ENCODE results near the gene NKPD1. TPM values are rescaled to one million over a fixed set of nuclear protein-coding genes. Genes with fewer than 3 reads are reported as not detected.

Gene NKPD1
- total and polyA plus RNA-seq, 2 donors (not counting 3 experiments of a cell fraction or from before 2014, with no cell fraction given) = 0.04 TPM; not detected in 1

DNA sequence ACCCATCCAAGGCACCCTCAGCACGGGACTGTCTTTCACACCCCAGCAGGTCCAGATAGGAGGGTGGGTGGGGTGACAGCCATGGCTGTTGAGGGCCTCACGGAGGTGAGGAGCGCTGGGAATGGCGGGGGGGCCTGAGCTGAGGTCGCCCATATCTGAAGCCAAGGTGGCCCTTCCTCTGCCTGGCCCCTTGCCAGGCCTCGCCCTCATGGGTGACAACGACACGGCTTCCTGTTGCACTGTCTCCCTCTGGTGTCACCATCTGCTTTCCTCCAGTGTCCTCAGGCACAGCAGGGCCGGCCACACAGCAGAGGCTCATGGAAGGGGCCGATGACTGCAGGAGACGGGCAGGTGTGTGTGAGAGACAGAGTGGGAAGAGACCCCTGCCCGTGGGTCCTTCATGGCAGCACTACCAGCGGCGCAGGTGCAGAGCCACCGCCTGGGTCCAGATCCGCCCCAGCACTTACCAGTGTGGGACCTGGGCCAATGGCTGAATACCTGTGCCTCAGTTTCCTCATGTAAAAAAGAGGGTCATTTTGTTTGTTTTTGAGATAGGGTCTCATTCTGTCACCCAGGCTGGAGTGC, 8.1 kb upstream of the NKPD1 start:
- no peak for FAIRE-seq
- no peak overlapping the region for H3K9ac ChIP-seq (replicated peaks; ENCODE audit: extremely low read depth, insufficient read depth, low read length)
- H3K27ac ChIP-seq (ENCODE audit: insufficient read depth, low read depth, low read length) = no peak overlapping the region
- CTCF ChIA-PET = no interaction called here
- DNase-seq (ENCODE audit: low read depth, low spot score) = no peak
- intact Hi-C loops (cut with micrococcal nuclease) = no loop called here
- H3K4me2 ChIP-seq (ENCODE audit: insufficient read depth, low read length) = no peak overlapping the region
- TF ChIP-seq, protein P1, sequence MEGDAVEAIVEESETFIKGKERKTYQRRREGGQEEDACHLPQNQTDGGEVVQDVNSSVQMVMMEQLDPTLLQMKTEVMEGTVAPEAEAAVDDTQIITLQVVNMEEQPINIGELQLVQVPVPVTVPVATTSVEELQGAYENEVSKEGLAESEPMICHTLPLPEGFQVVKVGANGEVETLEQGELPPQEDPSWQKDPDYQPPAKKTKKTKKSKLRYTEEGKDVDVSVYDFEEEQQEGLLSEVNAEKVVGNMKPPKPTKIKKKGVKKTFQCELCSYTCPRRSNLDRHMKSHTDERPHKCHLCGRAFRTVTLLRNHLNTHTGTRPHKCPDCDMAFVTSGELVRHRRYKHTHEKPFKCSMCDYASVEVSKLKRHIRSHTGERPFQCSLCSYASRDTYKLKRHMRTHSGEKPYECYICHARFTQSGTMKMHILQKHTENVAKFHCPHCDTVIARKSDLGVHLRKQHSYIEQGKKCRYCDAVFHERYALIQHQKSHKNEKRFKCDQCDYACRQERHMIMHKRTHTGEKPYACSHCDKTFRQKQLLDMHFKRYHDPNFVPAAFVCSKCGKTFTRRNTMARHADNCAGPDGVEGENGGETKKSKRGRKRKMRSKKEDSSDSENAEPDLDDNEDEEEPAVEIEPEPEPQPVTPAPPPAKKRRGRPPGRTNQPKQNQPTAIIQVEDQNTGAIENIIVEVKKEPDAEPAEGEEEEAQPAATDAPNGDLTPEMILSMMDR (IDR thresholded peaks at IDR 0.05; ENCODE audit: extremely low read depth in 1 of 2, insufficient read depth in 1 of 2, low read depth in 1 of 2, low read length in 2 of 2) = no peak
- TF ChIP-seq MYC (IDR thresholded peaks at IDR 0.05; ENCODE audit: low read depth, low read length) (no peak), POLR2AphosphoS5 (IDR thresholded peaks at IDR 0.05; ENCODE audit: insufficient read depth, low read depth, low read length) (no peak)
- TF ChIP-seq, protein P2, sequence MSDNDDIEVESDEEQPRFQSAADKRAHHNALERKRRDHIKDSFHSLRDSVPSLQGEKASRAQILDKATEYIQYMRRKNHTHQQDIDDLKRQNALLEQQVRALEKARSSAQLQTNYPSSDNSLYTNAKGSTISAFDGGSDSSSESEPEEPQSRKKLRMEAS (IDR thresholded peaks at IDR 0.05; ENCODE audit: insufficient read depth, insufficient read length) = no peak
- dilution Hi-C loops (cut with MboI; ENCODE audit: extremely low pct_ligation_motif_present, low sequenced_read_pairs) = no loop called here
- no peaks in the 10 kb centered on the region for H3K9me3 ChIP-seq (replicated peaks; ENCODE audit: control insufficient read depth, insufficient read depth, low read length)
- no peak overlapping the region for H3K4me3 ChIP-seq (replicated peaks in 1 of 3; ENCODE audit: insufficient read depth in 1 of 3, low read depth in 1 of 3, low read length in 3 of 3)
- H3K79me2 ChIP-seq (ENCODE audit: control insufficient read depth, insufficient read depth, low read length) = no peaks in the 10 kb centered on the region
- BruUV-seq (replicated peaks) = no TSS peak
- no peaks in the 10 kb centered on the region for H3K9me1 ChIP-seq (replicated peaks; ENCODE audit: control insufficient read depth, extremely low read depth, insufficient read depth, low read length)
- no peaks in the 10 kb centered on the region for H3K27me3 ChIP-seq (ENCODE audit: control insufficient read depth in 2 of 2, insufficient read depth in 2 of 2, low read length in 2 of 2)
- H2AFZ ChIP-seq (ENCODE audit: low read depth, low read length) = no peak overlapping the region
- no peaks in the 10 kb centered on the region for H3K36me3 ChIP-seq (ENCODE audit: control insufficient read depth in 2 of 2, extremely low read depth in 1 of 2, insufficient read depth in 2 of 2, low read length in 2 of 2)
- H4K20me1 ChIP-seq (replicated peaks; ENCODE audit: control insufficient read depth, extremely low read depth, insufficient read depth, low read length) = no peaks in the 10 kb centered on the region
- peaks cover 24% of the 10 kb centered on the region for H3K4me1 ChIP-seq (ENCODE audit: control insufficient read depth, extremely low read depth, insufficient read depth, low read length)
- POLR2A ChIA-PET = no interaction called here

DNA sequence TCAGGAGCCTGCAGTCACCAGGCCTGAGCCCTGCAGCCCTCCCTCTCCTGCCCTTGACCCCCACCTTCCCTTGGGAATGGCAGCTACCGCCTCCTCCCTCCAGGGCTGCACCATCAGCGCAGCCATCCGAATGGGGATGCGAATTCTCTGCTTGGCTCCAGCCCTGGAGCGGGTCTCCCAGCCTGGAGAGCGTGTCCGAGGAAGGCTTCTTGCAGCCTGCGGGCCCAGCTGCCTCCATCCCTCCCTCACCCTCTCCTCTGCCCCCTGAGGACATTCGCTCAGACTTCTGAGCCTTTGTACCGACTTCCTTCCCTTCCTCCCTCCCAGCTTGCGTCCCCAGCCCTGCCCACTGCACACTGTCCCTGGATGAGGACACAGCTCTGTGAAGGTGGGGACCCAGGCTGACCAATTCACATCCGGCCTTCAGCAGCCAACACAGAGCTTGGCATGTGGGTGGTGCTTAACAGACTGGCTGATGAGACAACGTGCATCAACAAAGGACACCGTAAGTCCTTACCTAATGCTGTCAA, 6.0 kb upstream of the NKPD1 start:
- no TSS peak for BruUV-seq (replicated peaks)
- no peaks in the 10 kb centered on the region for H3K27me3 ChIP-seq (ENCODE audit: control insufficient read depth in 2 of 2, insufficient read depth in 2 of 2, low read length in 2 of 2)
- H2AFZ ChIP-seq (ENCODE audit: low read depth, low read length) = peak overlapping the region; percentile 2
- H3K36me3 ChIP-seq (ENCODE audit: control insufficient read depth in 2 of 2, extremely low read depth in 1 of 2, insufficient read depth in 2 of 2, low read length in 2 of 2) = no peaks in the 10 kb centered on the region
- no peaks in the 10 kb centered on the region for H4K20me1 ChIP-seq (replicated peaks; ENCODE audit: control insufficient read depth, extremely low read depth, insufficient read depth, low read length)
- H3K9me3 ChIP-seq (replicated peaks; ENCODE audit: control insufficient read depth, insufficient read depth, low read length) = no peaks in the 10 kb centered on the region
- dilution Hi-C loops (cut with MboI; ENCODE audit: extremely low pct_ligation_motif_present, low sequenced_read_pairs) (no loop called here), intact Hi-C loops (cut with micrococcal nuclease) (no loop called here)
- no peak overlapping the region for H3K27ac ChIP-seq (ENCODE audit: insufficient read depth, low read depth, low read length)
- FAIRE-seq (peak; percentile 37), DNase-seq (ENCODE audit: low read depth, low spot score) (no peak)
- no peaks in the 10 kb centered on the region for H3K9me1 ChIP-seq (replicated peaks; ENCODE audit: control insufficient read depth, extremely low read depth, insufficient read depth, low read length)
- peaks cover 18% of the 10 kb centered on the region for H3K4me1 ChIP-seq (ENCODE audit: control insufficient read depth, extremely low read depth, insufficient read depth, low read length)
- no peaks in the 10 kb centered on the region for H3K79me2 ChIP-seq (ENCODE audit: control insufficient read depth, insufficient read depth, low read length)
- no peak overlapping the region for H3K9ac ChIP-seq (replicated peaks; ENCODE audit: extremely low read depth, insufficient read depth, low read length)
- H3K4me2 ChIP-seq (ENCODE audit: insufficient read depth, low read length) = no peak overlapping the region
- ChIA-PET CTCF (interaction anchor here (0.7 to 1.9 kb wide), 5 partner anchors 11 to 20 kb away, joined by 3 to 8 read pairs (median 4); partner anchors contain the start of genes BLOC1S3 and TRAPPC6A), POLR2A (no interaction called here)
- H3K4me3 ChIP-seq (replicated peaks in 1 of 3; ENCODE audit: insufficient read depth in 1 of 3, low read depth in 1 of 3, low read length in 3 of 3) = no peak overlapping the region
- TF ChIP-seq GATA2 (IDR thresholded peaks at IDR 0.05; ENCODE audit: insufficient read depth, insufficient read length, low read depth, low read length) (no peak), POLR2AphosphoS5 (IDR thresholded peaks at IDR 0.05; ENCODE audit: insufficient read depth, low read depth, low read length) (no peak), POLR2A (IDR thresholded peaks at IDR 0.05; ENCODE audit: low read depth, low read length) (no peak), FOS (IDR thresholded peaks at IDR 0.05; ENCODE audit: borderline replicate concordance, insufficient read depth, low read length) (no peak), EZH2 (IDR thresholded peaks at IDR 0.05; ENCODE audit: borderline replicate concordance, low read depth, low read length, severe bottlenecking) (no peak), JUN (IDR thresholded peaks at IDR 0.05; ENCODE audit: borderline replicate concordance, insufficient read depth, insufficient read length, low read depth) (no peak), MYC (IDR thresholded peaks at IDR 0.05; ENCODE audit: low read depth, low read length) (no peak)
- TF ChIP-seq, protein P1 (IDR thresholded peaks at IDR 0.05; ENCODE audit: extremely low read depth in 1 of 2, insufficient read depth in 1 of 2, low read depth in 1 of 2, low read length in 2 of 2) = no peak
- TF ChIP-seq, protein P2 (IDR thresholded peaks at IDR 0.05; ENCODE audit: insufficient read depth, insufficient read length) = no peak

Data from endothelial cell of umbilical vein (primary cell).